Ecto neural progenitor cell (in vitro differentiated cells): ENCODE measurements around the gene SURF1.
"Not testable (repeated sequence)": the region's sequence is repeated elsewhere in the genome, so short reads cannot be mapped to it uniquely, and the experiment has no call there.

Experiments
- DNase-seq: peaks from one replicate; pipeline ENCODE4 v3.0.0-alpha.2; 2018; ENCODE audit warnings: low spot score

The SURF1 gene

GRCh38 chr9:133322701-133323100, 33.6 kb downstream of the SURF1 start:
- DNase-seq = no peak

GRCh38 chr9:133321411-133321935, 34.8 kb downstream of the SURF1 start:
- no peak for DNase-seq

GRCh38 chr9:133320421-133320881, 35.8 kb downstream of the SURF1 start:
- DNase-seq = no peak

GRCh38 chr9:133317551-133317950, 38.7 kb downstream of the SURF1 start:
- DNase-seq = not testable (repeated sequence)

- DNase-seq = no peak
Observed at GRCh38 chr9:133315997-133316396, 40.3 kb downstream of the SURF1 start.

GRCh38 chr9:133309608-133310007, 46.7 kb downstream of the SURF1 start:
- DNase-seq = no peak

GRCh38 chr9:133307301-133307700, 49.0 kb downstream of the SURF1 start:
- DNase-seq = no peak

GRCh38 chr9:133306242-133307204, 49.8 kb downstream of the SURF1 start:
- no peak for DNase-seq

GRCh38 chr9:133305731-133306130, 50.6 kb downstream of the SURF1 start:
- DNase-seq = no peak

- no peak for DNase-seq
Observed at GRCh38 chr9:133304477-133305377, 51.6 kb downstream of the SURF1 start.

- no peak for DNase-seq
Observed at GRCh38 chr9:133304158-133304470, 52.2 kb downstream of the SURF1 start.

- DNase-seq = no peak
Observed at GRCh38 chr9:133303266-133304157, 52.8 kb downstream of the SURF1 start.
